ENCODE measurements around the gene CIPC.

CIPC gene

GRCh38 chr14:77097700-77098528 is at the start of gene CIPC:
CIPC (plus strand) TSS chr14:77098258; CDS start chr14:77105709, 7,451 bp downstream.
- peaks cover 35 to 40% of the 10 kb centered on the region in 2 experiments for H3K4me1 ChIP-seq (ENCODE audit: control insufficient read depth in 1 of 2, insufficient read depth in 1 of 2, low read depth in 1 of 2, low read length in 1 of 2)
- peak; percentile 58 for TF ChIP-seq CTCF (IDR thresholded peaks at IDR 0.05)
- peak within 1 kb of the TSS; percentile 89 to 92 for H3K4me3 ChIP-seq (ENCODE audit: low read depth in 1 of 2, low read length in 1 of 2)
- H3K27ac ChIP-seq, result peak within 1 kb of the TSS; percentile 95
- H3K27me3 ChIP-seq, result no peaks in the 10 kb centered on the region
- no peaks in the 10 kb centered on the region for H3K36me3 ChIP-seq
- H3K9me3 ChIP-seq, result no peaks in the 10 kb centered on the region

GRCh38 chr14:77051116-77051515 is 46.9 kb upstream of the CIPC start:
- no peaks in the 10 kb centered on the region for H3K27me3 ChIP-seq
- no peak overlapping the region for H3K4me3 ChIP-seq (ENCODE audit: low read depth in 1 of 2, low read length in 1 of 2)

GRCh38 chr14:77052281-77053044 is 45.6 kb upstream of the CIPC start:
- peaks cover 10% of the 10 kb centered on the region in 2 experiments for H3K4me1 ChIP-seq (ENCODE audit: control insufficient read depth in 1 of 2, insufficient read depth in 1 of 2, low read depth in 1 of 2, low read length in 1 of 2)
- no peaks in the 10 kb centered on the region for H3K27me3 ChIP-seq
- no peak overlapping the region for H3K4me3 ChIP-seq (ENCODE audit: low read depth in 1 of 2, low read length in 1 of 2)
- H3K9me3 ChIP-seq, result no peaks in the 10 kb centered on the region
- no peak overlapping the region for H3K27ac ChIP-seq
- no peak for TF ChIP-seq CTCF (IDR thresholded peaks at IDR 0.05)
- no peaks in the 10 kb centered on the region for H3K36me3 ChIP-seq

More at GRCh38 chr14:77051116-77051515, 46.9 kb upstream of the CIPC start:
- H3K4me1 ChIP-seq (ENCODE audit: control insufficient read depth in 1 of 2, insufficient read depth in 1 of 2, low read depth in 1 of 2, low read length in 1 of 2), result peaks cover 18 to 23% of the 10 kb centered on the region in 2 experiments
- H3K9me3 ChIP-seq, result no peaks in the 10 kb centered on the region
- no peaks in the 10 kb centered on the region for H3K36me3 ChIP-seq
- TF ChIP-seq CTCF (IDR thresholded peaks at IDR 0.05), result no peak
- H3K27ac ChIP-seq, result no peak overlapping the region

- H3K4me1 ChIP-seq (ENCODE audit: control insufficient read depth in 1 of 2, insufficient read depth in 1 of 2, low read depth in 1 of 2, low read length in 1 of 2), result peaks cover 4 to 6% of the 10 kb centered on the region in 2 experiments
- H3K36me3 ChIP-seq, result no peaks in the 10 kb centered on the region
- no peaks in the 10 kb centered on the region for H3K27me3 ChIP-seq
- no peak overlapping the region for H3K27ac ChIP-seq
- TF ChIP-seq CTCF (IDR thresholded peaks at IDR 0.05), result peak; percentile 88
- no peaks in the 10 kb centered on the region for H3K9me3 ChIP-seq
- no peak overlapping the region for H3K4me3 ChIP-seq (ENCODE audit: low read depth in 1 of 2, low read length in 1 of 2)
Observed at GRCh38 chr14:77053046-77053841, 44.8 kb upstream of the CIPC start.

GRCh38 chr14:77055306-77055705 is 42.8 kb upstream of the CIPC start:
- no peak for TF ChIP-seq CTCF (IDR thresholded peaks at IDR 0.05)
- H3K27ac ChIP-seq, result no peak overlapping the region
- no peaks in the 10 kb centered on the region for H3K9me3 ChIP-seq
- peaks cover 13 to 19% of the 10 kb centered on the region in 2 experiments for H3K4me1 ChIP-seq (ENCODE audit: control insufficient read depth in 1 of 2, insufficient read depth in 1 of 2, low read depth in 1 of 2, low read length in 1 of 2)
- H3K36me3 ChIP-seq, result no peaks in the 10 kb centered on the region
- no peak overlapping the region for H3K4me3 ChIP-seq (ENCODE audit: low read depth in 1 of 2, low read length in 1 of 2)
- no peaks in the 10 kb centered on the region for H3K27me3 ChIP-seq
